K562 treated with DMSO at 1 percent for 48 hours (cell line): ENCODE measurements around the gene SHC3. TPM values are rescaled to one million over a fixed set of nuclear protein-coding genes. Genes with fewer than 3 reads are reported as not detected.

Experiments
- total RNA-seq: library from RNA; unstranded; fragments of 300-600 nt; gene quantifications from 2 replicates; pipeline ENCODE4 v1.2.3, GENCODE V29; 2022; ENCODE audit warnings: low replicate concordance; ENCODE audit errors: extremely low read depth

The SHC3 gene, protein sequence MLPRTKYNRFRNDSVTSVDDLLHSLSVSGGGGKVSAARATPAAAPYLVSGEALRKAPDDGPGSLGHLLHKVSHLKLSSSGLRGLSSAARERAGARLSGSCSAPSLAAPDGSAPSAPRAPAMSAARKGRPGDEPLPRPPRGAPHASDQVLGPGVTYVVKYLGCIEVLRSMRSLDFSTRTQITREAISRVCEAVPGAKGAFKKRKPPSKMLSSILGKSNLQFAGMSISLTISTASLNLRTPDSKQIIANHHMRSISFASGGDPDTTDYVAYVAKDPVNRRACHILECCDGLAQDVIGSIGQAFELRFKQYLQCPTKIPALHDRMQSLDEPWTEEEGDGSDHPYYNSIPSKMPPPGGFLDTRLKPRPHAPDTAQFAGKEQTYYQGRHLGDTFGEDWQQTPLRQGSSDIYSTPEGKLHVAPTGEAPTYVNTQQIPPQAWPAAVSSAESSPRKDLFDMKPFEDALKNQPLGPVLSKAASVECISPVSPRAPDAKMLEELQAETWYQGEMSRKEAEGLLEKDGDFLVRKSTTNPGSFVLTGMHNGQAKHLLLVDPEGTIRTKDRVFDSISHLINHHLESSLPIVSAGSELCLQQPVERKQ
- not detected in 2 replicates for total RNA-seq

DNA sequence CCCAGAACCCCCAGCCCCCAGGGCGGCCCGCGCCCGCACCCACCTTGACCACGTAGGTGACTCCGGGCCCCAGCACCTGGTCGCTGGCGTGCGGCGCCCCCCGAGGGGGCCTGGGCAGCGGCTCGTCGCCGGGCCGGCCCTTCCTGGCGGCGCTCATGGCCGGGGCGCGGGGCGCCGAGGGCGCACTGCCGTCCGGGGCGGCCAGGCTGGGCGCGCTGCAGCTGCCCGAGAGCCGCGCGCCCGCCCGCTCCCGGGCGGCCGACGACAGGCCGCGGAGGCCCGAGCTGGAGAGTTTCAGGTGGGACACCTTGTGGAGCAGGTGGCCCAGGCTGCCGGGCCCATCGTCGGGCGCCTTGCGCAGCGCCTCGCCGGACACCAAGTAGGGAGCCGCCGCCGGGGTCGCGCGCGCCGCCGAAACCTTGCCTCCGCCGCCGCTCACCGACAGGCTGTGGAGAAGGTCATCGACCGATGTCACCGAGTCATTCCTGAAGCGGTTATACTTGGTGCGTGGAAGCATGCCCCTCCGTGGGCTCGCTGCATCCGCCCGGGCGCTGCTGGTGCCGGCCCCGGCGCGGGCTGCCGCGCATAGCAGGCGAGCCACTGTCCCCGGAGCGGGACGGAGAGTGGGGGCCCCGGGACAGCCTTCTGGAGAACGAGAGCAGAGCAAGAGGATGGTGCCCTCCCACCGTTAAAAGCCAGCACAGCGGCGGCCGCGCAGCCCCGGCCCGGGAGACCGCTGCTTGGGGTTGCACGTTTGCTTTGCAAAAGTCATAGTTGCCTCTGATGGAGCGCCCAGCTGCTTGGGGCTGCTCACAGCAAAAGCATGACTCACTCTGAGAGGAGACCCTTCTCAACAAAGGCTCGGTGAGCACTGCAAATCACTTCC, at the start of gene SHC3:
Gene SHC3 (minus strand): TSS at position 875 of the 886 bp plus-strand sequence. CDS start 358 bp downstream, at position 517.

DNA sequence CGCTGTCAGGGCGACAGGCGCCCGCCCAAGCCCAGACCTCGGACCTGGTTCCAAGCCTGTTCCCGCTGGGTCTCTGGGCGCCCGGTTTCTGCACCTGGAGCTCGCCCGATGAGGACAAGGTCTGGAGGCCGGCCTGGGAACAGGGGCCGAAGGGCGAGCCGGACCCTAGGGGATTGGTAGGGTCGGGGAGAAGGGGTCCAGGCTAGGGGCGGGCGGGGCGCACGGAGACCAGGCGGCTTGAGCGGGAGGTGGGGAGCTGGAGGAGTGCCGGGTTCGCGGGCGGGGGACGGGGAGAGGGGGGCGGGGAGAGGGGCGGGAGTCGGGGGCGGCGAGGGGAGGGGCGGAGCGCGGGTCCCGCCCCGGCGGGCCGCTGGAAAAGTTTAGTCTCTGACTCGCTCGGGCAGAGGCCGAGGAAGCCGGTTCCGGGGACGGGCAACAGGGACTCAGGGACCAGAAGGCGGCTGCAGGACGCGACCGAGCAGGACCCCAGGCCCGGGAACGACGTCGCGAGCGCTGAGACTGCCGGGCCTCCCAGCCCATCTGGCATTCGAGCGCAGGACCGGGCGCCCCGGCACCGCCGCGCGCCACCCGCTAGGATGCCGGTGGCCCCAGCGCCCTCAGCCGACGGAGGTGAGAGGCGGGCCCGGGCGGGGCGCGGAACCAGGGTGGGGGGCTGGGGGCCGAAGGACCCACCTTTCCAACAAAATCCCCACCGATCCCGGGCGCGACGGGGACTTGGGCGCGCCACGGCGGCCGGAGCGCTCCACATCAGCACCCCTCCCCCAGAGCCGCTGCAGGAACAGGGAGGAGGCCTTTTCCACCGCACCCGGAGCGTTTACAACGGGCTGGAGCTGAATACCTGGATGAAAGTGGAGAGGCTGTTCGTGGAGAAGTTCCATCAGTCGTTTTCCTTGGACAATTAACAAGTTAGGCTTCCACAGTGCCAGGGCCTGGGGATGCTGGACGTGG, 187.3 kb downstream of the SHC3 start, which contains the start of gene S1PR3:
Gene S1PR3 (plus strand): TSS at position 403 of the 969 bp plus-strand sequence. CDS start 9,733 bp downstream, outside the sequence.

Other genes starting within 250 kb of the SHC3 start
- gene S1PR3, start 187.3 kb downstream of the SHC3 start, total RNA-seq: not detected in 2 replicates
- gene CKS2, start 132.4 kb upstream of the SHC3 start, total RNA-seq: not detected in 2 replicates
- gene SECISBP2, start 139.7 kb upstream of the SHC3 start, total RNA-seq: not detected in 2 replicates